ENCODE data around the gene LTBP2.

DNA sequence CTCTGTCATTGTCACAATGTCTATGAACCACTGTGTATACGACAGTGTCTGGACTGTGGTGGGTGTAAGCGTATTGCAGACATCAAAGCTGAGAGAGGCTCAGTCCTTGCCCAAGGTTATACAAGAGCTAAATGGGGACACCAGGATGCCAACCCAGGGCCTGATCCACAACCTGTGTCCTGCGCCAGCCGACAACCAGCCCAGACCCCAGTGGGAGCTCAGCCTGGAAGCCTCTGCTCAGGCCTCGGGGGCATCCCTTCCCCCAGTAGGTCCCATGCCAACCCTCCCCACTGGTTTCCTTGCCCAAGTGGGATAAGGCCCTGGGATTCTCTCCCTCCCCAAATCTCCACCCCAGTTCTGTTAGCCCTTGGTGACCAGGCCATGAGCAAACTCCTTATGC is 54.3 kb downstream of the LTBP2 start:
- TF ChIP-seq, protein P1, sequence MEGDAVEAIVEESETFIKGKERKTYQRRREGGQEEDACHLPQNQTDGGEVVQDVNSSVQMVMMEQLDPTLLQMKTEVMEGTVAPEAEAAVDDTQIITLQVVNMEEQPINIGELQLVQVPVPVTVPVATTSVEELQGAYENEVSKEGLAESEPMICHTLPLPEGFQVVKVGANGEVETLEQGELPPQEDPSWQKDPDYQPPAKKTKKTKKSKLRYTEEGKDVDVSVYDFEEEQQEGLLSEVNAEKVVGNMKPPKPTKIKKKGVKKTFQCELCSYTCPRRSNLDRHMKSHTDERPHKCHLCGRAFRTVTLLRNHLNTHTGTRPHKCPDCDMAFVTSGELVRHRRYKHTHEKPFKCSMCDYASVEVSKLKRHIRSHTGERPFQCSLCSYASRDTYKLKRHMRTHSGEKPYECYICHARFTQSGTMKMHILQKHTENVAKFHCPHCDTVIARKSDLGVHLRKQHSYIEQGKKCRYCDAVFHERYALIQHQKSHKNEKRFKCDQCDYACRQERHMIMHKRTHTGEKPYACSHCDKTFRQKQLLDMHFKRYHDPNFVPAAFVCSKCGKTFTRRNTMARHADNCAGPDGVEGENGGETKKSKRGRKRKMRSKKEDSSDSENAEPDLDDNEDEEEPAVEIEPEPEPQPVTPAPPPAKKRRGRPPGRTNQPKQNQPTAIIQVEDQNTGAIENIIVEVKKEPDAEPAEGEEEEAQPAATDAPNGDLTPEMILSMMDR (IDR thresholded peaks at IDR 0.05 in 4 of 5, conservative IDR thresholded peaks at IDR 0.05 in 1 of 5): no peak
- no peak for TF ChIP-seq POLR2A (IDR thresholded peaks at IDR 0.05)
